NCI-H1694 (cell line): ENCODE measurements around the gene PDIA5.

ENCODE experiments used
- DNase-seq: peaks from one replicate; lab custom pipeline; 2025; lab: John Stamatoyannopoulos, UW

Gene PDIA5

GRCh38 chr3:123066896-123067688 is at the start of gene PDIA5:
Gene PDIA5 (plus strand): TSS chr3:123067025. CDS start chr3:123067165, 140 bp downstream.
- peak; percentile 68 for DNase-seq

GRCh38 chr3:123018683-123019082 is 48.1 kb upstream of the PDIA5 start:
- no peak for DNase-seq

- DNase-seq: no peak
These were observed 47.7 kb upstream of the PDIA5 start for GRCh38 chr3:123019161-123019560.

- DNase-seq: no peak
These were observed 47.2 kb upstream of the PDIA5 start for GRCh38 chr3:123019591-123019990.

- no peak for DNase-seq
These were observed 46.1 kb upstream of the PDIA5 start for GRCh38 chr3:123020709-123021108.

GRCh38 chr3:123021388-123021787 is 45.4 kb upstream of the PDIA5 start:
- no peak for DNase-seq

- DNase-seq: no peak
These were observed 44.8 kb upstream of the PDIA5 start for GRCh38 chr3:123021996-123022510.

GRCh38 chr3:123024056-123024455 is 42.8 kb upstream of the PDIA5 start:
- DNase-seq: no peak

- no peak for DNase-seq
These were observed 40.9 kb upstream of the PDIA5 start for GRCh38 chr3:123025642-123026521.

GRCh38 chr3:123026565-123027291 is 40.1 kb upstream of the PDIA5 start:
- DNase-seq: no peak

- DNase-seq: peak; percentile 64
These were observed 39.3 kb upstream of the PDIA5 start, which contains the start of gene SEMA5B for GRCh38 chr3:123027292-123028232. Gene SEMA5B (minus strand): TSS chr3:123027763. CDS start chr3:122961263, 66,500 bp downstream.

GRCh38 chr3:123028233-123028828 is 38.5 kb upstream of the PDIA5 start:
- DNase-seq: peak; percentile 71

GRCh38 chr3:123031051-123031450 is 35.8 kb upstream of the PDIA5 start:
- DNase-seq: no peak

- DNase-seq: no peak
These were observed 34.8 kb upstream of the PDIA5 start for GRCh38 chr3:123032057-123032456.

- no peak for DNase-seq
These were observed 32.7 kb upstream of the PDIA5 start for GRCh38 chr3:123034120-123034519.

- DNase-seq: no peak
These were observed 31.8 kb upstream of the PDIA5 start for GRCh38 chr3:123034996-123035395.

GRCh38 chr3:123036352-123037014 is 30.3 kb upstream of the PDIA5 start:
- no peak for DNase-seq

- DNase-seq: no peak
These were observed 29.8 kb upstream of the PDIA5 start for GRCh38 chr3:123037015-123037375.

- no peak for DNase-seq
These were observed 28.1 kb upstream of the PDIA5 start for GRCh38 chr3:123038751-123039150.

GRCh38 chr3:123039178-123039577 is 27.6 kb upstream of the PDIA5 start:
- no peak for DNase-seq
